T-helper 1 cell treated with Interleukin-12 subunit alpha and Interleukin-12 subunit beta and Interleukin-4 antibody, amounts not matched to agents 30 ng/mL and 1 ng/mL, for 36 hours (primary cell): Measurements from ENCODE around the gene ADAMTS2. TPM values are rescaled to one million over a fixed set of nuclear protein-coding genes. Genes with fewer than 3 reads are reported as not detected.

Experiments used
- intact Hi-C: fragments of 100-400 bp; cut with micrococcal nuclease; formaldehyde crosslinking; loops from one replicate; pipeline ENCODE4 v1.15.1; 2024
- total RNA-seq: library from RNA; stranded (reverse); gene quantifications from 2 replicates; pipeline ENCODE4 v1.2.3, GENCODE V29; 2022

Gene ADAMTS2
- total RNA-seq, 1 donor from 2014 or later, result not detected

DNA sequence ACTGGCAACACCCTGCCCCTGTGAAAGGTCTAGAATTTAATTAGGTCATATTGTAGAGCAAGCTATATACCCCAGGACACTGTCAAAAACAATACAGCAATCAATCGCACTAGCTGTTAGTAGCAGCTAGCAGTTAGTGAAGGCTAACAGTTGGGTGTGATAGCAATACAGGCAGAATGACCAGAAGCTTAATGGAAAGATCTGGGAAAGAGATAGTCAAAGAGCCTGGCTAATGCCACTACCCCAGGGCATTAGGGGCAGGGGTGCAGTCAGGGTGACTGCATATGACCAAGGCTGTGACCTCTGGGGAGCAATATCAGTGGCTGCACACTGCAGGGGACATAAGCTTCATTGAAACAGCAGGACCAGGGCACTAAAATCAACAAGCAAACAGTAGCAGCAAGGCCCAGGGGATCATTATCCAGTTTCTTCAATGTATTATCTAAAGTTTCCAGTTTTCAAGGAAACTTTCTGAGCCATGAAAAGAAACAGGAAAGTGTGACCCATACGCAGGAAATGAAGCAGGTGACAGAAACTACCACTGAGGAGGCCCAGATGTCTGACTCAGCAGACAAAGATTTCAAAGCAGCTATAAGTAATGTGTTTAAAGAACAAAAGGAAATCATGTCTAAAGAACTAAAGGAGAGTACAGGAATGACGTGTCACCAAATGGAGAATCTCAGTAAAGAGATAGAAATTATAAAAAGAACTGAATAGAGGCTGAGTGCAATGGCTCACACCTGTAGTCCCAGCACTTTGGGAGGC lies 202.6 kb downstream of the ADAMTS2 start:
- intact Hi-C loops, result no loop called here

GRCh38 chr5:179141867-179142266 lies 203.4 kb downstream of the ADAMTS2 start:
- intact Hi-C loops, result no loop called here

- intact Hi-C loops, result no loop called here
These were observed 205.0 kb downstream of the ADAMTS2 start for GRCh38 chr5:179140293-179140692.

DNA sequence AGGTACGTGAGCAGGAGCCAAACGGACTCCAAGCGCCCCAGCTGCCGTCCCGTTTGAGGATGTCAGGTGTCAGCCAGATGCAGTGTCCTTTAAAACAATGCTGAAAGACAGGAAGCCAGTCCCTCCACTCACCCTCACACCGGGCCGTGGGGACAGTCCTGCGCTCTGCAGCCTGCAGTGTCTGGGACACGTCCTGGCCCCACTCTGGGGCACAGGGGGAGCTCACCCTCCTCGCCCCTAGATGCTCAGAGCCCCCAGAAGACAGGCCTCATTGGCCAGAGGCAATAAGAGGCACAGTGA lies 205.4 kb downstream of the ADAMTS2 start:
- intact Hi-C loops, result no loop called here

DNA sequence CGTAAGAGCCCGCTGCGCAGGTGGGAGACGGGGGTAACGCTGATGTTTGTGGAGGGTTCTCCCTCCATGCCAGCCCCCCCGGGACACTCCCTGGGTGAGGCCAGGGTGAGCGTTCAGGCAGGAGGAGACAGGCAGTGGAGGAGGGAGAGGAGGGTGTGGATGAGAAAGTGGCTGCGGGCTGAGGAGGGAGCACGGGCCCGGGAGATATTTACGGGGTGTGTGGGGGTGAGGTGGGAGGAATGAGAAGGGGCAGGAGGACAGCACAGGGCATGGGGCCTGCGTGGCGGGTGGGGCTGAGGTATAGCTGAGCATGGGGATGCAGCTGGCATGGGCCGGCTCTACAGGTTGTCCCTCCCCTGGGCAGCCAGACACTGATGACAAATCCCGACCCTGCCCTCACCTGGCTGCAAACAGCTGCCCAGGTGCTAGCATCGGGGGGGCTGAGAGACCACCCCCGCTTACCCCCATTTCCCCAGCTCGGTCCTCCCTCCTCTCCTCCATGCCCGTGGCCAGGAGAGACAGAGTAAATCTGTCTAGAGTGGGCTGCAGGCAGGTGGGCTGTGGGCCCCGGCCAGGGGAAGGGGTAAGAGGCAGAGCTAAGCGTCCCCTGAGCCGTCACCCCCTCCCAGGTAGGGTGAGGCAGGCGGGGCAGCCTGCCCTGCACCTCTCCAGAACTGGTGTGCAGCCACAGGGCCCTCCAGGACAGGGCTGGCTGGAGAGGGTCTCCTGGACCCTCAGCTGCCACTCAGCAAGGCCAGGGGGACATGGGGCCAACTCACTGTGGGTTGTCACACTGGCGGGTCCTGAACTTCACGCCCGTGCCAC lies 205.9 kb downstream of the ADAMTS2 start:
- intact Hi-C loops, result no loop called here

DNA sequence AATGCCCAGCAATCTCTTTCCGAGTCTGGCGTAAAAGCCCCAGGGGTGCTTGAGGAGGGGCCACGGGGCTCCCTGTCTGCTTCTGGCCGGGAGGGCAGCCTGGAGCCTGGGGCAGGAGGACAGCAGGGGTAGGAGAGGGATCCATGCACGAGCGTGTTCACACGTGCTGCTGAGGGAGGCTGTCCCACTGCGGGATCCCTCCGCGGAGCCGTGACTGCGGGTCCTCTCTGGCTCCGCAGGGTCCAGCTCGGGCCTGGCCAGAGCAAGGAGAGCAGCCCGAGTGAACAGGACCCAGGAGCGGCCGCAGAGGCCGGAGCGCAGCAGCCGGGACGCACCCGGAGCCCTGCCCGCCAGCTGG lies 206.7 kb downstream of the ADAMTS2 start:
- intact Hi-C loops, result no loop called here

DNA sequence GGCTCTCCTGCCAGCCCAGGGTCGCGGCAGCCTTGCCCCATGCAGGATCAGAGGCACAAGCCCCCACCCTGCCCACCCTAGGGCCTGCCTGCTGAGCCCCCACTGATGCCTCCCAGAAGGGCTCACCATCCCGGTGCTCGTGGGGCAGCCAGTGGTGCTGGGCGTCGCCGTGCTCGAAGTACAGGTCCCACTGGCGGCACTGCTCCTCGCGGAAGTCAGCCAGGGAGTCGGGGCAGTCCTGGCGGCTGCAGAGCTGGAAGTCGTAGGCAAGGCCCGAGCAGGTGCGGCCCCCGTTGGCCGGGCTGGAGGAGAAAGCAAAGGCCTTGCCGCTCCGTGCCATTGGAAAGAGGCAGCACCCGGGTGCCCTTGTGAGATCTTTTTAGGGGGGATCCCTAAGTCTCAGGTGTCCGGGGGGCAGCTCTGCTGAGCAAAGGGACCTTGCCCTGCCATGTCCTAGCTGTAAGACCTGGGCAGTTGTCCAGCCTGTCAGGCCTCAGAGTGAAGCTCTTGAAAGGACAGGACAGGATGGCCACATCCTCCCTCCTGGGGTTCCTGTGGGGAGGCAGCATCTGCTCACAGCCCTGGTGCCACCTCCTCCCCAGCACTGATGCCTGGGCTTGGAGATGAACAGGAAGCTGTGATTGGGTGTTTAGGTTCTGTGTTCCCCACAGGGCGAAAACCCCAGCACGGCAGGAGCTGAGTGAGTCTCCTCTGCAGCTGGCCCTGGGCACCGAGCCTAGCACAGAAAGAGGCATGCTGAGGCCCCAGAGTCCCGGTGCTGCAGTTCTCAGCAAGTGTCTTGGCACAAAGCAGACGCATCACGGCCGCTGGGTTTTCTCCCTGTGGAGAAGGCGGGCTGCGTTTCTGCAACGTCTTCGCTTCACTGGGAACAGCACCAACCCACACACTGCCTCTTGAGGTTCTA lies 207.4 kb downstream of the ADAMTS2 start:
- intact Hi-C loops, result no loop called here

DNA sequence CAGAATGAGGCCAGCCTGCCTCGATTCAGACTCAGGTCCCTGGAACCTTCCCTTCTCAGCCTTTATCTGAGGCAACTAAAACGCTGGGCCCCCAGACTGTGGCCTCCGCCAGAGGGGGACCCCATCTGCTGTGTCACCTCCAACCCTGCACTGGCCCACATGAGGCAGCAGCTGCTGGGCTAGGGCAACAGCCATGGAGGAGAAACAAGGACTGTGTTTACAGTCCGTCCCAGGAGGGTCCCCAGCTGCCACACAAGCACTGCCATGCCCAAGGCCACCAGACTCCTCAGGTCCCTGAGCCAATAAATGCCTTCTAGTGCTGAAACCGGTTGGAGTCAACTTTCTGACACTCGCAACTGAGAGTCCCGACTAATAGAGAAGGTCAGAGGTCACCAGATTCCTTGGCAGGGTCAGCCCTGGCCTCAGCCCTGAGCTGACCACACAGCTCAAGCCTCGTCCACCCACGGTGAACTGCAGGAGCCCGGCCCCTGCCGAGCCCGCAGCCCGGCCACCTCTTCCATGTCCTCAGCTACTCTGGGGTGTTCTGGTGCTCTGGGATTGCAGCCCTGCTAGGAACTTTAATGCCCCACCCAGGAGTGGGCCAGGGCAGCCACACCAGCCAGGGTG lies 208.1 kb downstream of the ADAMTS2 start:
- intact Hi-C loops, result no loop called here

DNA sequence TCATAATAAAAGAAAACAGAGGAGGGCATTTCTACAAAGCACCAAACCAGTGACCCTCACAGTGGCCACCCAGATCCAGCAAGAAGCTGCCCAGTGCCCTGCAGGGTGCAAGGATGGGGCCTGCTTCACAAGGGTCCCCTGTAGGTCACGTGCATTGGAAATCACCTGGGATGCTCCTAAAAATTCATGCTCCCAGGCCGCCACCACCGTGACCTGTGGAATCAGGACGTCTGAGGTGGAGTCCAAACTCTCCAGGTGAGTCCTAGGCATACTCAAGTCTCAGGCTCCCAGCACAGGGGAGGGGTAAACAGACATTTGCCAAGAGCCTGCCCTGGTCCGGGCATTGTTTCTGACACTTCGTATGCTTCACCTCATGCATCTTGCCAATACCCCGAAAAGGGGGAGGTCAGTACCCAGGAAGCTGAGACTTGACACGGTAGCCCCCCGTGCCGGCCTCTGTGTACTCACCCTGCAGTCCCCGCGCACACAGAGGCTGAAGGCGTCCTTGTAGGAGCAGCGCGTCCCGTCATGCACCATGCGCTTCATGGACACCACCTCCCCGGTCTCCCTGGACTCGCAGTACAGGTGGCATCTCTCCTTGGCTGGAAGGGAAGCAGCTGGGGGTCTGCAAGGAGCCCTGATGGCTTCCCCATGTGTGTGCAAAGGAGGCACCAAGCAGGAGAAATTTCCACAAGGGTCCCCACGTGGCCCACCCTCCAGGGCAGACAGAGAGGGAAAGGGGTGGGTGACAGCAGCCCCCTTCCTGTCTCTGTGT lies 209.6 kb downstream of the ADAMTS2 start:
- intact Hi-C loops, result no loop called here

DNA sequence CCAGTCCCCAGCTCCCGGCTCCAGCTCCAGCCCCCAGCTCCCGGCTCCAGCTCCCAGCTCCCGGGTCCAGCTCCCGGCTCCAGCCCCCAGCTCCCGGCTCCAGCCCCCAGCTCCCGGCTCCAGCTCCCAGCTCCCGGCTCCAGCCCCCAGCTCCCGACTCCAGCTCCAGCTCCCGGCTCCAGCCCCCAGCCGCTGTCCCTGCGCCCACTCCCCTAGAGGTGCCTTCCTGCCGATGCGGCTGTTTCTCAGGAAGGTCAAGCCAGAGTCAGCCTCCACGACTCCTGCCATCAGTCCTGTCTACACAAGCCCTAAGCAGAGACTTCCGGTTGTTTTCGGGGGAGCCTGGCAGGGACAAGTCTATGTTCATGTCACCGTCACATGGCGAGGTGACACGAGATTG lies 210.3 kb downstream of the ADAMTS2 start:
- intact Hi-C loops, result no loop called here

- intact Hi-C loops, result no loop called here
These were observed 210.8 kb downstream of the ADAMTS2 start for GRCh38 chr5:179134511-179134910.

- intact Hi-C loops, result no loop called here
These were observed 212.5 kb downstream of the ADAMTS2 start for GRCh38 chr5:179132586-179133355.

DNA sequence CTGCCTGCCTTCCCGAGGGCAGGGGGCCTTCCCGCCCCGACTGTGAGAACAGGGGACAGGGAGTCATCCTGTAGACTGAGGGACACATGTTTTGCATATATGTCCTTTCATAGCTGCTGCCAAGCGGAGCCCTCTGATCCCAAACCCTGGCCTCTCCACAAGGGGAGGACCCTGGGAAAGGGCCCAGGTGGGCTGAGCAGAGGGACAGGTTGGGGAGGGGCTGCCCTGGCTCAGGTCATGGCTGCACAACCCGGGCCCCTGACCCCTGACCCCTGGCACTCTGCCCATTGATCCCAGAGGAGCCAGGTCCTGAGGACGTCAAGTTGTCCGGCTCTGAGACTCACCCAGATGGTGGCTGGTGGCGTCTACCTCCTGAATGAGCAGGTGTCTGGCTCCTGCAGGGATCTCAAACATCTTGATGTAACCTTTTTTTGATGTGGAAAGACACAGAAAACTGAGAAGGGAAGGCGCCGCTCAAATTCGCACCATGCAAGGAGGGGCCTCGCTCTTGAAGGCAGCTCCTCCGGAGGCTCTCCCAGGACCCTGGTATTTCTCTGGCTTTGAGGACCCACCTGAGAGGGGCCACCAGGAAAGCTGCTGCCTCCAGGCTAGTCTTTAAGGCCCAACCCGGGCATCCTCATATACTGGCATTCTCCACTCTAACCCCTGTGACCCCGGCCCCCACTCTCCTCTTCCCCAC lies 213.2 kb downstream of the ADAMTS2 start:
- intact Hi-C loops, result no loop called here

DNA sequence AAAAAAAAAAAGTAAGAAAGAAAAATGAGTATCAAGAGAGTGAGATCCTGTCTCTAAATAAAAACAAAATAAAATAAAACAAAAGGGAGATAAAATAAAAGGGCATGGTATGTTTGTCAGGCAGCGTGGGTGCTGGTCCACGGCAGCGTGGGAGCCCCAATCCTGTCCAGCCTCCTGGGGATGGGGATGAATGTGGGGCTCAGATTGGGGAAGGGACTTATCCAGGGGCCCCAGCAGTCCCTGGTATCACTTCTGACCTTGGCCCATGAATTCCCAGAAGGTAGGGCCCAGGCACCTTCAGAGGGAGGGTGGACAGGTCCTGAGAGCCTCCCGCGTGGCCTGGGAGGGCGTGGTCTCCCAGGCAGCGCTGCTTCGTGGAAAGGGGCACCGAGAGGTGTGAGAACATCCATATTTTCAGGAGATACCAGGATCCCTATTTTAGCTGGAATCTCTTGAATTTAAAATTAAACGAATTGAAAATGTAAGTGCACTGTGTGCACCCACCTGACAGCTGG lies 213.9 kb downstream of the ADAMTS2 start:
- intact Hi-C loops, result no loop called here

- intact Hi-C loops, result no loop called here
These were observed 215.1 kb downstream of the ADAMTS2 start for GRCh38 chr5:179130101-179130681.

- intact Hi-C loops, result no loop called here
These were observed 215.6 kb downstream of the ADAMTS2 start for GRCh38 chr5:179129607-179130071.

GRCh38 chr5:179128976-179129375 lies 216.3 kb downstream of the ADAMTS2 start:
- intact Hi-C loops, result no loop called here

GRCh38 chr5:179128041-179128365 lies 217.3 kb downstream of the ADAMTS2 start:
- intact Hi-C loops, result no loop called here
